Kidney (tissue), 14 donors: ENCODE measurements around the gene KCNJ4. TPM values are rescaled to one million over a fixed set of nuclear protein-coding genes. Genes with fewer than 3 reads are reported as not detected.

Experiments used
- DNase-seq, 5 donors: peaks; one replicate each; pipeline ENCODE4 v3.0.0-alpha.2; 2013 to 2020
- FAIRE-seq: peaks from 2 replicates; lab custom pipeline; 2012; peaks lifted over from hg19 to GRCh38; lab: Jason Lieb, UNC
- H3K27ac ChIP-seq, 2 donors: one replicate each; pipeline ENCODE4 v1.7.0; 2013; ENCODE audit warnings: low read depth in 2 of 2, low read length in 2 of 2, inconsistent platforms in 1 of 2
- H3K27me3 ChIP-seq: one replicate; pipeline ENCODE4 v1.7.1; 2013; ENCODE audit warnings: low read length, inconsistent platforms; ENCODE audit not compliant: control insufficient read depth, insufficient read depth
- H3K36me3 ChIP-seq, 3 donors: one replicate each; pipeline versions ENCODE4 v1.7.0 to v1.7.1; 2013; ENCODE audit warnings: low read length in 3 of 3, control low read depth in 1 of 3, inconsistent platforms in 1 of 3; ENCODE audit not compliant: insufficient read depth in 3 of 3, control insufficient read depth in 2 of 3
- H3K4me1 ChIP-seq, 3 donors: one replicate each; pipeline versions ENCODE4 v1.7.0 to v1.7.1; 2013; ENCODE audit warnings: low read length in 3 of 3, inconsistent platforms in 1 of 3, low read depth in 1 of 3; ENCODE audit not compliant: control insufficient read depth in 2 of 3, insufficient read depth in 2 of 3
- H3K4me3 ChIP-seq, 3 donors: one replicate each; pipeline versions ENCODE4 v1.7.0 to v1.8.1; 2013; ENCODE audit warnings: low read length in 3 of 3, control low read depth in 1 of 3, inconsistent platforms in 1 of 3
- H3K9ac ChIP-seq, 3 donors: one replicate each; pipeline versions ENCODE4 v1.7.0 to v1.7.1; 2013; ENCODE audit warnings: low read length in 3 of 3, control low read depth in 1 of 3, inconsistent platforms in 1 of 3
- H3K9me3 ChIP-seq, 3 donors: one replicate each; pipeline versions ENCODE4 v1.7.0 to v1.7.1; 2013; ENCODE audit warnings: low read length in 3 of 3, control low read depth in 1 of 3, inconsistent platforms in 1 of 3; ENCODE audit not compliant: control insufficient read depth in 2 of 3, insufficient read depth in 1 of 3
- CTCF ChIP-seq: IDR thresholded peaks from 3 replicates; pipeline ENCODE4 v1.5.1; 2012; ENCODE audit warnings: mild to moderate bottlenecking, moderate library complexity, borderline replicate concordance; ENCODE audit not compliant: insufficient read depth; ENCODE audit errors: extremely low read depth
- intact Hi-C: fragments of 100-400 bp; cut with DNase I; formaldehyde crosslinking; loops from one replicate; pipeline ENCODE4 v1.11.1; 2022
- polyA plus RNA-seq: library from polyadenylated mRNA; stranded (reverse); fragments of 350-450 nt; fragmentation: Illumina TruSeq; extraction: RNeasy Lipid Tissue Mini Kit (QIAGEN cat#74804); gene quantifications from one replicate; pipeline ENCODE4 v1.2.3, GENCODE V29; 2014; ENCODE audit warnings: low read depth, low replicate concordance; ENCODE audit not compliant: insufficient read depth
- total RNA-seq: library from RNA; stranded (reverse); fragmentation: NEBNext Ultra II Directional; extraction: Animal tissue kit (Norgen Biotek cat#: 25700); gene quantifications from one replicate; pipeline ENCODE4 v1.2.1, GENCODE V29; 2021
- donor health status: control.
- donor health status: control.
- donor health status: control.
- donor health status: control.
- donor health status: control.
- donor health status: DM: yes; HTN: yes; CAD: no.
- donor health status: Normal renal cell carcinoma (clear cell type).

The KCNJ4 gene
- total and polyA plus RNA-seq, 2 donors from 2014 or later, result 0.13 TPM; not detected in 1

- DNase-seq, result no peak
- Histone ChIP-seq H3K27me3 (no peaks in the 10 kb centered on the region), H3K4me3 (no peak overlapping the region), H3K4me1 (peaks cover 0 to 8% (median 8%) of the 10 kb centered on the region in 3 donors), H3K36me3 (no peaks in the 10 kb centered on the region), H3K27ac (no peak overlapping the region), H3K9me3 (no peaks in the 10 kb centered on the region), H3K9ac (no peak overlapping the region)
- no peak for FAIRE-seq
- intact Hi-C loops, result no loop called here
- no peak for TF ChIP-seq CTCF
Measured at GRCh38 chr22:38426628-38427027, 28.4 kb downstream of the KCNJ4 start.

- H3K36me3 ChIP-seq, result no peaks in the 10 kb centered on the region
- peaks cover 0 to 8% (median 8%) of the 10 kb centered on the region in 3 donors for H3K4me1 ChIP-seq
- H3K27me3 ChIP-seq, result no peaks in the 10 kb centered on the region
- H3K9ac ChIP-seq, result no peak overlapping the region
- H3K4me3 ChIP-seq, result no peak overlapping the region
- FAIRE-seq (no peak), DNase-seq (no peak)
- no peak overlapping the region for H3K27ac ChIP-seq
- intact Hi-C loops, result no loop called here
- H3K9me3 ChIP-seq, result no peaks in the 10 kb centered on the region
- no peak for TF ChIP-seq CTCF
Measured at GRCh38 chr22:38424525-38425080, 30.4 kb downstream of the KCNJ4 start.

GRCh38 chr22:38423512-38424503 is 31.2 kb downstream of the KCNJ4 start:
- Histone ChIP-seq H3K4me1 (peaks cover 0 to 8% (median 8%) of the 10 kb centered on the region in 3 donors), H3K27ac (no peak overlapping the region), H3K9me3 (no peaks in the 10 kb centered on the region), H3K27me3 (no peaks in the 10 kb centered on the region), H3K4me3 (no peak overlapping the region), H3K9ac (peak overlapping the region in 1 of 3 donors; percentile 34), H3K36me3 (no peaks in the 10 kb centered on the region)
- TF ChIP-seq CTCF, result no peak
- FAIRE-seq (no peak), DNase-seq (peak in 3 of 5 donors; percentile 14 to 76 (median 58))
- intact Hi-C loops, result no loop called here
